B cell (primary cell): ENCODE data around the gene GAREM1. TPM values are rescaled to one million over a fixed set of nuclear protein-coding genes. Genes with fewer than 3 reads are reported as not detected.

Experiments
- ATAC-seq: fragments of 200-7000 bp; cut with Tn5 transposase; one replicate; pipeline ENCODE4 v1.10.0; 2021; ENCODE audit warnings: low read depth, mild to moderate bottlenecking, moderate number of reproducible peaks, moderate library complexity
- CTCF ChIA-PET: fragments of 350-600 bp; sonication (Branson Sonifier 250); formaldehyde crosslinking; loops from one replicate; lab custom pipeline; 2021; ENCODE audit warnings: antibody characterized with exemption, inconsistent platforms; lab: Charles Lee
- POLR2A ChIA-PET: fragments of 350-600 bp; sonication (Branson Sonifier 250); formaldehyde crosslinking; loops from one replicate; lab custom pipeline; 2021; ENCODE audit warnings: antibody characterized with exemption; lab: Charles Lee
- DNase-seq: peaks from one replicate; pipeline ENCODE4 v3.0.0; 2013
- H2AFZ ChIP-seq: 2 replicates; pipeline ENCODE4 v1.6.1; 2012; ENCODE audit warnings: mild to moderate bottlenecking, low read depth, low read length; ENCODE audit not compliant: insufficient read depth, poor library complexity, severe bottlenecking
- H3K27ac ChIP-seq, 2 donors: 1 replicate in 1 of 2; 2 replicates in 1 of 2; pipeline ENCODE4 v1.5.1; 2012 to 2013; ENCODE audit warnings: low read length in 2 of 2, mild to moderate bottlenecking in 2 of 2, moderate library complexity in 1 of 2
- H3K27me3 ChIP-seq, 4 experiments: fragments of 200-600 bp in 1 of 4; sonication (generic) in 1 of 4; replicated peaks in 1 of 4; 1 replicate in 2 of 4; 2 replicates in 2 of 4; pipeline versions ENCODE4 v1.6.1 to v1.7.0; 2013 to 2016; ENCODE audit warnings: low read length in 3 of 4, mild to moderate bottlenecking in 2 of 4, mixed read lengths in 1 of 4, moderate library complexity in 1 of 4; ENCODE audit not compliant: insufficient read depth in 4 of 4, control insufficient read depth in 3 of 4; ENCODE audit errors: control extremely low read depth in 1 of 4
- H3K36me3 ChIP-seq, 2 experiments: replicated peaks in 1 of 2; 1 replicate in 1 of 2; 2 replicates in 1 of 2; pipeline versions ENCODE4 v1.6.1 to v1.7.1; 2013; ENCODE audit warnings: low read length in 1 of 2; ENCODE audit not compliant: insufficient read depth in 2 of 2, control insufficient read depth in 1 of 2; ENCODE audit errors: control extremely low read depth in 1 of 2, extremely low read depth in 1 of 2
- H3K4me1 ChIP-seq, 2 donors: fragments of 200-600 bp in 1 of 2; sonication (generic) in 1 of 2; 1 replicate in 1 of 2; 2 replicates in 1 of 2; pipeline versions ENCODE4 v1.5.1 to v1.6.1; 2013 to 2017; ENCODE audit warnings: low read length in 2 of 2; ENCODE audit not compliant: control insufficient read depth in 2 of 2, insufficient read depth in 2 of 2
- H3K4me2 ChIP-seq: replicated peaks from 2 replicates; pipeline ENCODE3; 2012; ENCODE audit warnings: mild to moderate bottlenecking, low read depth, low read length; ENCODE audit not compliant: poor library complexity, severe bottlenecking
- H3K4me3 ChIP-seq, 5 experiments: fragments of 200-600 bp in 1 of 5; sonication (generic) in 1 of 5; 1 replicate in 3 of 5; 2 replicates in 2 of 5; pipeline versions ENCODE4 v1.5.1 to v1.7.0; 2011 to 2016; ENCODE audit warnings: low read length in 4 of 5, mild to moderate bottlenecking in 4 of 5, low read depth in 2 of 5, control low read depth in 1 of 5, moderate library complexity in 1 of 5; ENCODE audit not compliant: insufficient read depth in 1 of 5; ENCODE audit errors: control extremely low read depth in 1 of 5, extremely low read depth in 1 of 5
- H3K79me2 ChIP-seq: fragments of 200-600 bp; sonication (generic); one replicate; pipeline ENCODE4 v1.6.0; 2016; ENCODE audit warnings: low read length; ENCODE audit not compliant: control insufficient read depth, insufficient read depth
- H3K9ac ChIP-seq: fragments of 200-600 bp; sonication (generic); 2 replicates; pipeline ENCODE4 v1.6.1; 2017; ENCODE audit warnings: mild to moderate bottlenecking, low read length, moderate library complexity
- H3K9me3 ChIP-seq, 3 donors: one replicate each; pipeline versions ENCODE4 v1.6.1 to v1.7.1; 2013; ENCODE audit warnings: low read length in 2 of 3; ENCODE audit not compliant: control insufficient read depth in 2 of 3, insufficient read depth in 1 of 3; ENCODE audit errors: control extremely low read depth in 1 of 3
- H4K20me1 ChIP-seq: 2 replicates; pipeline ENCODE4 v1.6.0; 2012; ENCODE audit warnings: mild to moderate bottlenecking, low read length; ENCODE audit not compliant: insufficient read depth, control insufficient read depth, poor library complexity, severe bottlenecking
- H3K27ac Mint-ChIP-seq: one replicate; pipeline ENCODE4 v1.8.0; 2021; ENCODE audit warnings: mixed read lengths
- H3K27me3 Mint-ChIP-seq: one replicate; pipeline ENCODE4 v1.8.0; 2021; ENCODE audit warnings: mixed read lengths
- H3K4me1 Mint-ChIP-seq: one replicate; pipeline ENCODE4 v1.8.0; 2021; ENCODE audit warnings: mixed read lengths
- H3K4me3 Mint-ChIP-seq: one replicate; pipeline ENCODE4 v1.8.0; 2021; ENCODE audit warnings: mixed read lengths
- H3K9me3 Mint-ChIP-seq: one replicate; pipeline ENCODE4 v1.8.0; 2022; ENCODE audit warnings: mixed read lengths; ENCODE audit not compliant: insufficient read depth
- EZH2 ChIP-seq: IDR thresholded peaks from 2 replicates; pipeline ENCODE4 v1.6.1; 2012; ENCODE audit warnings: borderline replicate concordance, low read depth, mild to moderate bottlenecking, moderate library complexity, low read length; ENCODE audit not compliant: insufficient read depth, poor library complexity, severe bottlenecking
- WGBS: methylation state at CpG from one replicate; pipeline ENCODE4 v1.1.5; 2013; ENCODE audit warnings: missing lambda C conversion rate; ENCODE audit not compliant: insufficient coverage; 5-methylcytosine and 5-hydroxymethylcytosine counted together
- intact Hi-C: fragments of 100-400 bp; cut with micrococcal nuclease; formaldehyde crosslinking; loops from one replicate; pipeline ENCODE4 v1.10.0; 2022
- polyA plus RNA-seq: library from polyadenylated mRNA; depleted of rRNA; stranded (reverse); fragments of >200 nt; gene quantifications from 2 replicates; pipeline ENCODE4 v1.2.3, GENCODE V29; 2012
- total RNA-seq, 2 donors: library from RNA; stranded (reverse); fragments of 120-200 nt in 1 of 2; gene quantifications; 1 replicate in 1 of 2; 2 replicates in 1 of 2; pipeline versions ENCODE4 v1.2.3 to v1.2.4, GENCODE V29; 2013 to 2022
- TF ChIP-seq, protein P1 (sequence below): fragments of 200-600 bp; IDR thresholded peaks from one replicate; pipeline ENCODE4 v1.8.0; 2022; ENCODE audit warnings: antibody characterized with exemption, mild to moderate bottlenecking

GAREM1 gene
- total and polyA plus RNA-seq, 2 donors (not counting 1 experiment from before 2014, with no cell fraction given), result not detected

DNA sequence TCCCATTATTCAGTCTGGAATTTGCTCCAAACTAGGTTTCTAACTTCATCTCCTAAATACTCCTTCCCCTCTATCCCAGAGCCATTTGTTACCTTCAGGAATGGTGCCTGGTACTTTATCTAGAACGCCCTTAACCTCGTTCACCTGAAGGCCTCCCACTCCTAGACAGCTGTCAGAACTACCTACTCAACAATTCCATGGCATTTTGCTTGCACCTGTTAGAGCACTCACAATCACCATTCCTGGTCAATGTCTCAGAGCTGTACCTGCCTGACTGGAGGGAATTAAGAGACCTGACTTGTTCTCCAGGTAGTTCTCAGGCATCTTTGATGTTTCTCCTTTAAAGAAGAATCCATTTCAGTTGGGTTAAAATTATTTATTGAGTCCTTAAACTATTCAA, 88.9 kb downstream of the GAREM1 start:
- Histone ChIP-seq H3K4me3 (no peak overlapping the region), H3K27ac (no peak overlapping the region), H3K4me2 (no peak overlapping the region), H3K4me1 (no peaks in the 10 kb centered on the region), H3K36me3 (no peaks in the 10 kb centered on the region), H3K9me3 (no peaks in the 10 kb centered on the region), H3K27me3 (no peaks in the 10 kb centered on the region), H4K20me1 (no peaks in the 10 kb centered on the region), H3K79me2 (no peaks in the 10 kb centered on the region), H2AFZ (no peak overlapping the region), H3K9ac (no peak overlapping the region)
- Mint-ChIP-seq H3K9me3 (no peaks in the 10 kb centered on the region), H3K27ac (no peak overlapping the region), H3K4me1 (no peaks in the 10 kb centered on the region), H3K4me3 (no peak overlapping the region), H3K27me3 (peaks cover 5% of the 10 kb centered on the region)
- CTCF ChIA-PET, result no interaction called here
- 77% methylated on average over 2 of the region's 2 CpGs for WGBS
- POLR2A ChIA-PET, result no interaction called here
- ATAC-seq, result no peak
- no peak for DNase-seq
- intact Hi-C loops, result no loop called here
- TF ChIP-seq, protein P1, sequence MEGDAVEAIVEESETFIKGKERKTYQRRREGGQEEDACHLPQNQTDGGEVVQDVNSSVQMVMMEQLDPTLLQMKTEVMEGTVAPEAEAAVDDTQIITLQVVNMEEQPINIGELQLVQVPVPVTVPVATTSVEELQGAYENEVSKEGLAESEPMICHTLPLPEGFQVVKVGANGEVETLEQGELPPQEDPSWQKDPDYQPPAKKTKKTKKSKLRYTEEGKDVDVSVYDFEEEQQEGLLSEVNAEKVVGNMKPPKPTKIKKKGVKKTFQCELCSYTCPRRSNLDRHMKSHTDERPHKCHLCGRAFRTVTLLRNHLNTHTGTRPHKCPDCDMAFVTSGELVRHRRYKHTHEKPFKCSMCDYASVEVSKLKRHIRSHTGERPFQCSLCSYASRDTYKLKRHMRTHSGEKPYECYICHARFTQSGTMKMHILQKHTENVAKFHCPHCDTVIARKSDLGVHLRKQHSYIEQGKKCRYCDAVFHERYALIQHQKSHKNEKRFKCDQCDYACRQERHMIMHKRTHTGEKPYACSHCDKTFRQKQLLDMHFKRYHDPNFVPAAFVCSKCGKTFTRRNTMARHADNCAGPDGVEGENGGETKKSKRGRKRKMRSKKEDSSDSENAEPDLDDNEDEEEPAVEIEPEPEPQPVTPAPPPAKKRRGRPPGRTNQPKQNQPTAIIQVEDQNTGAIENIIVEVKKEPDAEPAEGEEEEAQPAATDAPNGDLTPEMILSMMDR, result no peak
- TF ChIP-seq EZH2, result no peak

DNA sequence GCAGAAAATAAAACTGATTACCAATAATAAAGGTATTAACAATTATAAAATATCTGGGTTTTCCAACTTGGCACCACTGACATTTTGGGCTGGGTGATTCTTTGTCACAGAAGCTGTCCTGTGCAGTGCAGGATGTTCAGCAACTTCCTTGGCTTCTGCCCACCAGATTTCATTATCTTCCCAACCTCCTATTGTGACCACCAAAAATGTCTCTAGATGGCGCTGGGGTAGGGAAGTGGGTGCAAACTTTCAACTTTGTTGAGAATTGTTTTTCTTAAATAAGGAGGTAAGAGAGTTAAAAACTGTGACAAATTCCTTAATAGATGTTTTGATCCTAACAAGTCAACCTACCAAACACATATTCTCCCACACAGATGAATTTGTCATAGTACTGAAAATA, 90.1 kb downstream of the GAREM1 start:
- Histone ChIP-seq H4K20me1 (no peaks in the 10 kb centered on the region), H3K27ac (no peak overlapping the region), H3K4me1 (no peaks in the 10 kb centered on the region), H3K36me3 (no peaks in the 10 kb centered on the region), H3K9me3 (no peaks in the 10 kb centered on the region), H2AFZ (no peak overlapping the region), H3K27me3 (no peaks in the 10 kb centered on the region), H3K4me2 (no peak overlapping the region), H3K9ac (no peak overlapping the region), H3K79me2 (no peaks in the 10 kb centered on the region), H3K4me3 (no peak overlapping the region)
- Mint-ChIP-seq H3K27ac (no peak overlapping the region), H3K27me3 (no peaks in the 10 kb centered on the region), H3K4me3 (no peak overlapping the region), H3K4me1 (no peaks in the 10 kb centered on the region), H3K9me3 (no peaks in the 10 kb centered on the region)
- CTCF ChIA-PET, result no interaction called here
- POLR2A ChIA-PET, result no interaction called here
- DNase-seq (no peak), ATAC-seq (no peak)
- TF ChIP-seq, protein P1, result no peak
- no peak for TF ChIP-seq EZH2
- intact Hi-C loops, result no loop called here
- no CpG with 5 or more reads among the region's 1 CpG for WGBS
